H1 (cell line): Measurements from ENCODE around the gene ZMYND12. TPM values are rescaled to one million over a fixed set of nuclear protein-coding genes. Genes with fewer than 3 reads are reported as not detected.

Experiments used
- BCL11A ChIP-seq, 2 experiments: IDR thresholded peaks; one replicate each; pipeline ENCODE4 v1.6.1; 2011; ENCODE audit warnings: low read depth in 2 of 2, low read length in 2 of 2, mild to moderate bottlenecking in 2 of 2
- CHD1 ChIP-seq: IDR thresholded peaks from 2 replicates; pipeline ENCODE4 v1.6.1; 2012; ENCODE audit warnings: low read depth, low read length, improper control_type of control experiment
- CHD2 ChIP-seq: IDR thresholded peaks from 2 replicates; pipeline ENCODE4 v1.6.1; 2012; ENCODE audit warnings: low read length, improper control_type of control experiment
- EGR1 ChIP-seq: IDR thresholded peaks from 2 replicates; pipeline ENCODE4 v1.6.1; 2011; ENCODE audit warnings: low read depth, low read length, borderline replicate concordance
- GABPA ChIP-seq: IDR thresholded peaks from 2 replicates; pipeline ENCODE4 v1.6.1; 2011; ENCODE audit warnings: mild to moderate bottlenecking, low read length, moderate library complexity, borderline replicate concordance; ENCODE audit not compliant: insufficient read depth
- GTF2F1 ChIP-seq: IDR thresholded peaks from 2 replicates; pipeline ENCODE4 v1.6.1; 2012; ENCODE audit warnings: low read depth, low read length, improper control_type of control experiment, borderline replicate concordance
- JUN ChIP-seq: IDR thresholded peaks from 2 replicates; pipeline ENCODE4 v1.6.1; 2011; ENCODE audit warnings: low read depth, mild to moderate bottlenecking, improper control_type of control experiment, low read length
- SIRT6 ChIP-seq: IDR thresholded peaks from one replicate; pipeline ENCODE4 v1.7.1; 2012; ENCODE audit warnings: low read length, inconsistent platforms
- TAF1 ChIP-seq: IDR thresholded peaks from 2 replicates; pipeline ENCODE4 v1.6.1; 2011; ENCODE audit warnings: mild to moderate bottlenecking, low read depth, low read length
- TBP ChIP-seq: IDR thresholded peaks from 2 replicates; pipeline ENCODE4 v1.6.1; 2011; ENCODE audit warnings: low read depth, low read length, improper control_type of control experiment
- YY1 ChIP-seq: IDR thresholded peaks from 2 replicates; pipeline ENCODE4 v1.6.1; 2011; ENCODE audit warnings: low read depth, mild to moderate bottlenecking, low read length
- polyA plus RNA-seq, 7 experiments: library from polyadenylated mRNA; depleted of rRNA in 3 of 7; stranded (reverse) in 5 of 7; unstranded in 2 of 7; fragments of >200 nt in 5 of 7; fragments of 200-250 nt in 2 of 7; gene quantifications; 1 replicate in 5 of 7; 2 replicates in 1 of 7; 4 replicates in 1 of 7; pipeline versions ENCODE4 v1.2.1 to v1.2.3, GENCODE V29; 2011 to 2013; ENCODE audit warnings: missing spikeins in 2 of 7, mixed read lengths in 2 of 7
- total RNA-seq: library from RNA; stranded (reverse); fragmentation: NEBNext Ultra II Directional; extraction: Animal tissue kit (Norgen Biotek cat#: 25700); gene quantifications from 2 replicates; pipeline ENCODE4 v1.2.1, GENCODE V29; 2021
- TF ChIP-seq, protein P1 (sequence below): fragments of 300-600 bp; sonication (generic); IDR thresholded peaks from 2 replicates; pipeline ENCODE4 v1.7.1; 2012; ENCODE audit warnings: low read length, moderate library complexity, mild to moderate bottlenecking, inconsistent platforms; ENCODE audit not compliant: insufficient replicate concordance

ZMYND12 gene
- total and polyA plus RNA-seq, 2 of the 8 experiments (the other 6 are each of a cell fraction or from before 2014, with no cell fraction given), result 0.62 TPM; not detected in 1

DNA sequence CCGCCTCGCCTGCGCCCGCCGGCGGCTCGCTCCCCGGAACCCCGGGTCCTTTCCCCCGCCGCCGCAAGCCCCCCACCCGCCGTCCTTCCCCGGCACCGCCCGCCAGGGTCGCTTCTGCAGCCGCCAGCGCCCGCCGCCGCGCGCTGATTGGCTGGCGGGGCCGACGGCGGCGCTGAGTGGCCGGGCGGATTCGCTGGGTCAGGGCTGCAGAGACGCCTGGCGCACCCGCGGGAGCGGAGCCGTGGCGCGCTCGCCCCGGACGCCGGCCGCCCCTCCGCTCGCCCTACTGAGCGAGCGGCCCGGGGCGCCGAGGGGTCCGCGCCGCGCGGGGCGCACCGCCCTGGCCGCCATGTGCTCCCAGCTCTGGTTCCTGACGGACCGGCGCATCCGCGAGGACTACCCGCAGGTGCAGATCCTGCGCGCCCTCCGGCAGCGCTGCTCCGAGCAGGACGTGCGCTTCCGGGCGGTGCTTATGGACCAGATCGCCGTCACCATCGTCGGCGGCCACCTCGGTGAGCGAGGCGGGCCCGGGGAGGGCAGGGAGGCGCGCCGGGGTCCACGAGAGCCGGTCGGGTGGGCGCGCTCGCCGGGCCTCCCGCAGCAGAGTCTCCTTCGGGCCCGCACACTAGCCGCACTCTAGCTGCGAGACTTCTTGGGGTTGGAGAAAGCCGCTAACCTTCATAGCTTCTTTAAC, 75.1 kb downstream of the ZMYND12 start, which contains the start of gene RIMKLA (continued):
- TF ChIP-seq, protein P1, sequence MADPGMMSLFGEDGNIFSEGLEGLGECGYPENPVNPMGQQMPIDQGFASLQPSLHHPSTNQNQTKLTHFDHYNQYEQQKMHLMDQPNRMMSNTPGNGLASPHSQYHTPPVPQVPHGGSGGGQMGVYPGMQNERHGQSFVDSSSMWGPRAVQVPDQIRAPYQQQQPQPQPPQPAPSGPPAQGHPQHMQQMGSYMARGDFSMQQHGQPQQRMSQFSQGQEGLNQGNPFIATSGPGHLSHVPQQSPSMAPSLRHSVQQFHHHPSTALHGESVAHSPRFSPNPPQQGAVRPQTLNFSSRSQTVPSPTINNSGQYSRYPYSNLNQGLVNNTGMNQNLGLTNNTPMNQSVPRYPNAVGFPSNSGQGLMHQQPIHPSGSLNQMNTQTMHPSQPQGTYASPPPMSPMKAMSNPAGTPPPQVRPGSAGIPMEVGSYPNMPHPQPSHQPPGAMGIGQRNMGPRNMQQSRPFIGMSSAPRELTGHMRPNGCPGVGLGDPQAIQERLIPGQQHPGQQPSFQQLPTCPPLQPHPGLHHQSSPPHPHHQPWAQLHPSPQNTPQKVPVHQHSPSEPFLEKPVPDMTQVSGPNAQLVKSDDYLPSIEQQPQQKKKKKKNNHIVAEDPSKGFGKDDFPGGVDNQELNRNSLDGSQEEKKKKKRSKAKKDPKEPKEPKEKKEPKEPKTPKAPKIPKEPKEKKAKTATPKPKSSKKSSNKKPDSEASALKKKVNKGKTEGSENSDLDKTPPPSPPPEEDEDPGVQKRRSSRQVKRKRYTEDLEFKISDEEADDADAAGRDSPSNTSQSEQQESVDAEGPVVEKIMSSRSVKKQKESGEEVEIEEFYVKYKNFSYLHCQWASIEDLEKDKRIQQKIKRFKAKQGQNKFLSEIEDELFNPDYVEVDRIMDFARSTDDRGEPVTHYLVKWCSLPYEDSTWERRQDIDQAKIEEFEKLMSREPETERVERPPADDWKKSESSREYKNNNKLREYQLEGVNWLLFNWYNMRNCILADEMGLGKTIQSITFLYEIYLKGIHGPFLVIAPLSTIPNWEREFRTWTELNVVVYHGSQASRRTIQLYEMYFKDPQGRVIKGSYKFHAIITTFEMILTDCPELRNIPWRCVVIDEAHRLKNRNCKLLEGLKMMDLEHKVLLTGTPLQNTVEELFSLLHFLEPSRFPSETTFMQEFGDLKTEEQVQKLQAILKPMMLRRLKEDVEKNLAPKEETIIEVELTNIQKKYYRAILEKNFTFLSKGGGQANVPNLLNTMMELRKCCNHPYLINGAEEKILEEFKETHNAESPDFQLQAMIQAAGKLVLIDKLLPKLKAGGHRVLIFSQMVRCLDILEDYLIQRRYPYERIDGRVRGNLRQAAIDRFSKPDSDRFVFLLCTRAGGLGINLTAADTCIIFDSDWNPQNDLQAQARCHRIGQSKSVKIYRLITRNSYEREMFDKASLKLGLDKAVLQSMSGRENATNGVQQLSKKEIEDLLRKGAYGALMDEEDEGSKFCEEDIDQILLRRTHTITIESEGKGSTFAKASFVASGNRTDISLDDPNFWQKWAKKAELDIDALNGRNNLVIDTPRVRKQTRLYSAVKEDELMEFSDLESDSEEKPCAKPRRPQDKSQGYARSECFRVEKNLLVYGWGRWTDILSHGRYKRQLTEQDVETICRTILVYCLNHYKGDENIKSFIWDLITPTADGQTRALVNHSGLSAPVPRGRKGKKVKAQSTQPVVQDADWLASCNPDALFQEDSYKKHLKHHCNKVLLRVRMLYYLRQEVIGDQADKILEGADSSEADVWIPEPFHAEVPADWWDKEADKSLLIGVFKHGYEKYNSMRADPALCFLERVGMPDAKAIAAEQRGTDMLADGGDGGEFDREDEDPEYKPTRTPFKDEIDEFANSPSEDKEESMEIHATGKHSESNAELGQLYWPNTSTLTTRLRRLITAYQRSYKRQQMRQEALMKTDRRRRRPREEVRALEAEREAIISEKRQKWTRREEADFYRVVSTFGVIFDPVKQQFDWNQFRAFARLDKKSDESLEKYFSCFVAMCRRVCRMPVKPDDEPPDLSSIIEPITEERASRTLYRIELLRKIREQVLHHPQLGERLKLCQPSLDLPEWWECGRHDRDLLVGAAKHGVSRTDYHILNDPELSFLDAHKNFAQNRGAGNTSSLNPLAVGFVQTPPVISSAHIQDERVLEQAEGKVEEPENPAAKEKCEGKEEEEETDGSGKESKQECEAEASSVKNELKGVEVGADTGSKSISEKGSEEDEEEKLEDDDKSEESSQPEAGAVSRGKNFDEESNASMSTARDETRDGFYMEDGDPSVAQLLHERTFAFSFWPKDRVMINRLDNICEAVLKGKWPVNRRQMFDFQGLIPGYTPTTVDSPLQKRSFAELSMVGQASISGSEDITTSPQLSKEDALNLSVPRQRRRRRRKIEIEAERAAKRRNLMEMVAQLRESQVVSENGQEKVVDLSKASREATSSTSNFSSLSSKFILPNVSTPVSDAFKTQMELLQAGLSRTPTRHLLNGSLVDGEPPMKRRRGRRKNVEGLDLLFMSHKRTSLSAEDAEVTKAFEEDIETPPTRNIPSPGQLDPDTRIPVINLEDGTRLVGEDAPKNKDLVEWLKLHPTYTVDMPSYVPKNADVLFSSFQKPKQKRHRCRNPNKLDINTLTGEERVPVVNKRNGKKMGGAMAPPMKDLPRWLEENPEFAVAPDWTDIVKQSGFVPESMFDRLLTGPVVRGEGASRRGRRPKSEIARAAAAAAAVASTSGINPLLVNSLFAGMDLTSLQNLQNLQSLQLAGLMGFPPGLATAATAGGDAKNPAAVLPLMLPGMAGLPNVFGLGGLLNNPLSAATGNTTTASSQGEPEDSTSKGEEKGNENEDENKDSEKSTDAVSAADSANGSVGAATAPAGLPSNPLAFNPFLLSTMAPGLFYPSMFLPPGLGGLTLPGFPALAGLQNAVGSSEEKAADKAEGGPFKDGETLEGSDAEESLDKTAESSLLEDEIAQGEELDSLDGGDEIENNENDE, result no peak
- TF ChIP-seq CHD2 (no peak), SIRT6 (no peak), BCL11A (IDR thresholded peaks at IDR 0.05; ENCODE audit: low read depth in 2 of 2, low read length in 2 of 2) (no peak), GTF2F1 (no peak), JUN (no peak), TAF1 (0 out of 2 replicates have a peak, but pooled peaks have one; percentile 18), TBP (no peak), CHD1 (no peak), EGR1 (no peak), YY1 (peak; percentile 30; the same call in 1 of the 2 replicates), GABPA (no peak)
